Choroid plexus epithelial cell (primary cell): ENCODE data around the gene SKAP1.
"Not testable (repeated sequence)": the region's sequence is repeated elsewhere in the genome, so short reads cannot be mapped to it uniquely, and the experiment has no call there.

Source experiments
- DNase-seq: peaks from one replicate; pipeline ENCODE4 v3.0.0-alpha.2; 2010; ENCODE audit warnings: low read depth
- H3K4me3 ChIP-seq: 2 replicates; pipeline ENCODE4 v1.5.1; 2011; ENCODE audit warnings: low read depth, mild to moderate bottlenecking, control low read depth, low read length, moderate library complexity
- CTCF ChIP-seq: conservative IDR thresholded peaks from 2 replicates; pipeline ENCODE4 v1.5.1; 2011; ENCODE audit warnings: low read depth, mild to moderate bottlenecking, control low read depth, inconsistent platforms, low read length, moderate library complexity

Gene SKAP1

GRCh38 chr17:48459070-48459844 is 29.2 kb upstream of the SKAP1 start:
- no peak for DNase-seq
- no peak overlapping the region for H3K4me3 ChIP-seq
- no peak for TF ChIP-seq CTCF

GRCh38 chr17:48457080-48457836 is 27.2 kb upstream of the SKAP1 start:
- peak; percentile 94 for TF ChIP-seq CTCF
- H3K4me3 ChIP-seq = no peak overlapping the region
- DNase-seq = peak; percentile 60

- no peak overlapping the region for H3K4me3 ChIP-seq
- DNase-seq = peak; percentile 5
- no peak for TF ChIP-seq CTCF
These were observed 26.6 kb upstream of the SKAP1 start for GRCh38 chr17:48456589-48456988.

- no peak for TF ChIP-seq CTCF
- no peak overlapping the region for H3K4me3 ChIP-seq
- DNase-seq = no peak
These were observed 25.8 kb upstream of the SKAP1 start for GRCh38 chr17:48455791-48456190.

- no peak for DNase-seq
- no peak overlapping the region for H3K4me3 ChIP-seq
- no peak for TF ChIP-seq CTCF
These were observed 23.4 kb upstream of the SKAP1 start for GRCh38 chr17:48453447-48453846.

GRCh38 chr17:48451489-48451888 is 21.5 kb upstream of the SKAP1 start:
- no peak for DNase-seq
- no peak overlapping the region for H3K4me3 ChIP-seq
- TF ChIP-seq CTCF = no peak

- H3K4me3 ChIP-seq, DNase-seq: not testable (repeated sequence)
These were observed 19.3 kb upstream of the SKAP1 start for GRCh38 chr17:48449335-48449734.
